GM12878 (cell line): ENCODE data around the gene FAM184B. TPM values are rescaled to one million over a fixed set of nuclear protein-coding genes. Genes with fewer than 3 reads are reported as not detected.

Experiments used
- ATAC-seq: fragments of 200-7000 bp; cut with Tn5 transposase; 3 replicates; pipeline ENCODE4 v1.9.1; 2020; ENCODE audit warnings: mild to moderate bottlenecking, moderate library complexity
- BruUV-seq: library from RNA; stranded (reverse); fragments of 400-500 nt; replicated peaks from 2 replicates; lab custom pipeline; 2021; lab: Mats Ljungman, UMichigan
- CTCF ChIA-PET: fragments of 300-600 bp; sonication (Branson Sonifier 250); formaldehyde crosslinking; extraction: SDS; loops from one replicate; lab custom pipeline; 2021; ENCODE audit warnings: inconsistent platforms; lab: Yijun Ruan, JAX
- POLR2A ChIA-PET: fragments of 350-600 bp; formaldehyde crosslinking; extraction: SDS; loops from one replicate; lab custom pipeline; 2021; ENCODE audit warnings: inconsistent platforms; lab: Charles Lee
- RAD21 ChIA-PET: fragments of 300-600 bp; sonication (Branson Sonifier 250); formaldehyde crosslinking; loops from one replicate; lab custom pipeline; 2023; ENCODE audit warnings: antibody characterized with exemption; ENCODE audit not compliant: unreplicated experiment; lab: Charles Lee
- SMC1A ChIA-PET: fragments of 300-600 bp; sonication (Branson Sonifier 250); formaldehyde crosslinking; loops from one replicate; lab custom pipeline; 2023; ENCODE audit not compliant: unreplicated experiment, uncharacterized antibody; lab: Charles Lee
- DNase-seq: peaks from one replicate; pipeline ENCODE4 v3.0.0-alpha.2; 2011; ENCODE audit warnings: low read depth, low spot score
- FAIRE-seq: peaks from 3 replicates; lab custom pipeline; 2011; peaks lifted over from hg19 to GRCh38; lab: Jason Lieb, UNC
- H2AFZ ChIP-seq: 2 replicates; pipeline ENCODE4 v1.6.0; 2011; ENCODE audit warnings: low read depth, low read length, control low read depth; ENCODE audit not compliant: control insufficient read depth
- H3K27ac ChIP-seq: 2 replicates; pipeline ENCODE4 v1.5.1; 2011; ENCODE audit warnings: control low read depth; ENCODE audit not compliant: control insufficient read depth, insufficient read depth
- H3K27me3 ChIP-seq, 2 experiments: replicated peaks in 1 of 2; 2 replicates each; pipeline versions ENCODE4 v1.6.0 to v1.6.1; 2011; ENCODE audit warnings: low read length in 1 of 2; ENCODE audit not compliant: control insufficient read depth in 2 of 2, insufficient read depth in 2 of 2
- H3K36me3 ChIP-seq, 2 experiments: 2 replicates each; pipeline ENCODE4 v1.5.1; 2011; ENCODE audit warnings: low read length in 1 of 2; ENCODE audit not compliant: control insufficient read depth in 2 of 2, insufficient read depth in 2 of 2
- H3K4me1 ChIP-seq: 2 replicates; pipeline ENCODE4 v1.6.1; 2011; ENCODE audit warnings: mild to moderate bottlenecking, low read length, moderate library complexity, mixed read lengths; ENCODE audit not compliant: control insufficient read depth, insufficient read depth
- H3K4me2 ChIP-seq: 2 replicates; pipeline ENCODE4 v1.6.0; 2011; ENCODE audit warnings: control low read depth; ENCODE audit not compliant: control insufficient read depth, insufficient read depth
- H3K4me3 ChIP-seq: fragments of 200-600 bp; sonication (generic); 2 replicates; pipeline ENCODE4 v1.5.1; 2016
- H3K79me2 ChIP-seq: 2 replicates; pipeline ENCODE4 v1.6.0; 2011; ENCODE audit warnings: low read length; ENCODE audit not compliant: control insufficient read depth, insufficient read depth
- H3K9ac ChIP-seq: 2 replicates; pipeline ENCODE4 v1.8.0; 2011; ENCODE audit warnings: low read length, control low read depth, mixed read lengths; ENCODE audit not compliant: control insufficient read depth, insufficient read depth
- H3K9me3 ChIP-seq: replicated peaks from 3 replicates; pipeline ENCODE4 v1.5.1; 2011; ENCODE audit warnings: mild to moderate bottlenecking, low read length; ENCODE audit not compliant: control insufficient read depth, insufficient read depth
- H4K20me1 ChIP-seq: 2 replicates; pipeline ENCODE4 v1.6.0; 2011; ENCODE audit not compliant: control insufficient read depth, insufficient read depth
- ETV6 ChIP-seq, 2 experiments: fragments of 450-650 bp in 1 of 2; IDR thresholded peaks in 1 of 2; conservative IDR thresholded peaks in 1 of 2; 2 replicates each; pipeline ENCODE4 v1.6.1; 2014; ENCODE audit warnings: antibody characterized with exemption in 1 of 2, borderline replicate concordance in 1 of 2, low read depth in 1 of 2, mild to moderate bottlenecking in 1 of 2, moderate library complexity in 1 of 2
- MYC ChIP-seq: IDR thresholded peaks from 2 replicates; pipeline ENCODE4 v1.6.1; 2011; ENCODE audit warnings: mild to moderate bottlenecking, low read length, moderate library complexity, inconsistent platforms; ENCODE audit not compliant: insufficient read depth, insufficient replicate concordance, insufficient read length, severe bottlenecking
- TCF3 ChIP-seq: IDR thresholded peaks from 2 replicates; pipeline ENCODE4 v1.6.1; 2012; ENCODE audit warnings: low read depth, mild to moderate bottlenecking, low read length, borderline replicate concordance; ENCODE audit not compliant: insufficient read depth
- YY1 ChIP-seq: IDR thresholded peaks from 2 replicates; pipeline ENCODE4 v1.6.1; 2011; ENCODE audit warnings: low read depth, mild to moderate bottlenecking, low read length
- ZNF274 ChIP-seq: IDR thresholded peaks from one replicate; pipeline ENCODE4 v1.8.0; 2011; ENCODE audit not compliant: insufficient read length, insufficient read depth
- WGBS: methylation state at CpG from one replicate; pipeline ENCODE4 v1.1.6; 2016; ENCODE audit warnings: low lambda C conversion rate; ENCODE audit not compliant: insufficient replicate concordance, insufficient coverage; ENCODE audit errors: missing lambda C conversion rate; 5-methylcytosine and 5-hydroxymethylcytosine counted together
- in situ Hi-C: fragments of 300-500 bp; cut with MboI; formaldehyde crosslinking; loops from 9 replicates; pipeline ENCODE4 v1.14.3; 2018; ENCODE audit warnings: mixed read lengths
- intact Hi-C: fragments of 100-400 bp; cut with micrococcal nuclease; formaldehyde crosslinking; loops from one replicate; pipeline ENCODE4 v1.14.2; 2022; ENCODE audit not compliant: unreplicated experiment
- polyA plus RNA-seq, 11 experiments: library from polyadenylated mRNA; depleted of rRNA in 4 of 11; unstranded in 6 of 11; stranded (reverse) in 5 of 11; fragments of >200 nt; fragmentation: Nextera tagmentation in 4 of 11; fragmentation: Illumina TruSeq in 1 of 11; extraction: Ambion mirVana in 4 of 11; extraction: Trizol in 1 of 11; gene quantifications; 1 replicate in 1 of 11; 2 replicates in 10 of 11; pipeline versions ENCODE4 v1.2.1 to v1.2.3, GENCODE V29; 2011 to 2016; ENCODE audit warnings: inconsistent platforms in 2 of 11, missing spikeins in 2 of 11, low read depth in 1 of 11
- total RNA-seq, 4 experiments: library from RNA; depleted of rRNA in 3 of 4; stranded (reverse); fragments of >200 nt in 3 of 4; fragmentation: Illumina TruSeq in 1 of 4; extraction: Trizol in 1 of 4; gene quantifications; 2 replicates each; pipeline versions ENCODE4 v1.2.1 to v1.2.3, GENCODE V29; 2013 to 2021
- TF ChIP-seq, protein P1 (sequence below): fragments of 150-350 bp; IDR thresholded peaks from 2 replicates; pipeline ENCODE4 v1.6.1; 2016; ENCODE audit warnings: low read depth, low read length

Gene FAM184B
- total and polyA plus RNA-seq, 10 of the 15 experiments (the other 5 are each of a cell fraction or from before 2014, with no cell fraction given), result under 0.01 TPM; not detected in 9

DNA sequence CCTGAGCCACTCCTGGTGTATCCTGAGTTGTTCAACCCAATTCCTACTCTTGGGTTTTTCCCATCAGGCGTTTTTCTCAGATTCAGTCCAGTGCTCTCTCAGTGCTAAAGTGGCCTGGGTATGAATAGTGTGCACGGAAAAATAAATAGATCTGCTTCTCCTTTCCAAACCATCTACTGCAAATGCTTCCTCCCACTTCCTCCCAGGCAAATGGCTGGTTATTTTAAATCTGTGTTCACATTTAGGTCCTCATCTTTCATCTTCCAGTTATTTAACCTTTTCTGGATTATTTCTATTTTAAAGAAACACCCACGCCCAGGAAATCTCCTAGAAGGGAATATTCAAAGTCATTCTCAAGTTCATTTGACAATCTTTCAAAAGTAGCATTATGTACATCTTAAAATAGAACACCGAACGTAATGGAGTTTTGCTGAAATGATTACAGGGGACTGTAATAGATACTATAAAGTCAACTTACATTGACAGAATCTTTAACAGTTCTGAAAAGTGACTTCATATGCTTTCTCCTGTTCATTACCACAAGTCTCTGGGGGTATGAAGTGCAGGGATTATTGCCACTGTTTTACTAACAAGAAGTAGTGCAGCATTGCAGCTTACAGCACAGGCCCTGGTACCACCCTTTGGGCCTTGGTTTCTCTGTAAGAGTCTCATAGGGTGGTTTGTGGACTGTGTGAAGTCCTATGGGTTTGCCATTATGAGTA is 100.7 kb downstream of the FAM184B start:
- WGBS, result 15% methylated on average over 5 of the region's 5 CpGs
- no peak for ATAC-seq
- FAIRE-seq, result no peak
- intact Hi-C loops, result no loop called here
- H3K4me2 ChIP-seq, result no peak overlapping the region
- H3K4me3 ChIP-seq, result no peak overlapping the region
- no peaks in the 10 kb centered on the region for H3K9me3 ChIP-seq
- no peaks in the 10 kb centered on the region for H3K4me1 ChIP-seq
- H3K27me3 ChIP-seq, result no peaks in the 10 kb centered on the region
- H4K20me1 ChIP-seq, result no peaks in the 10 kb centered on the region; the same call in 1 of the 2 replicates
- H3K27ac ChIP-seq, result no peak overlapping the region
- TF ChIP-seq MYC (no peak), ZNF274 (no peak), ETV6 (conservative IDR thresholded peaks at IDR 0.05 in 1 of 2, IDR thresholded peaks at IDR 0.05 in 1 of 2; ENCODE audit: borderline replicate concordance in 1 of 2, low read depth in 1 of 2) (no peak), TCF3 (no peak), YY1 (no peak)
- TF ChIP-seq, protein P1, sequence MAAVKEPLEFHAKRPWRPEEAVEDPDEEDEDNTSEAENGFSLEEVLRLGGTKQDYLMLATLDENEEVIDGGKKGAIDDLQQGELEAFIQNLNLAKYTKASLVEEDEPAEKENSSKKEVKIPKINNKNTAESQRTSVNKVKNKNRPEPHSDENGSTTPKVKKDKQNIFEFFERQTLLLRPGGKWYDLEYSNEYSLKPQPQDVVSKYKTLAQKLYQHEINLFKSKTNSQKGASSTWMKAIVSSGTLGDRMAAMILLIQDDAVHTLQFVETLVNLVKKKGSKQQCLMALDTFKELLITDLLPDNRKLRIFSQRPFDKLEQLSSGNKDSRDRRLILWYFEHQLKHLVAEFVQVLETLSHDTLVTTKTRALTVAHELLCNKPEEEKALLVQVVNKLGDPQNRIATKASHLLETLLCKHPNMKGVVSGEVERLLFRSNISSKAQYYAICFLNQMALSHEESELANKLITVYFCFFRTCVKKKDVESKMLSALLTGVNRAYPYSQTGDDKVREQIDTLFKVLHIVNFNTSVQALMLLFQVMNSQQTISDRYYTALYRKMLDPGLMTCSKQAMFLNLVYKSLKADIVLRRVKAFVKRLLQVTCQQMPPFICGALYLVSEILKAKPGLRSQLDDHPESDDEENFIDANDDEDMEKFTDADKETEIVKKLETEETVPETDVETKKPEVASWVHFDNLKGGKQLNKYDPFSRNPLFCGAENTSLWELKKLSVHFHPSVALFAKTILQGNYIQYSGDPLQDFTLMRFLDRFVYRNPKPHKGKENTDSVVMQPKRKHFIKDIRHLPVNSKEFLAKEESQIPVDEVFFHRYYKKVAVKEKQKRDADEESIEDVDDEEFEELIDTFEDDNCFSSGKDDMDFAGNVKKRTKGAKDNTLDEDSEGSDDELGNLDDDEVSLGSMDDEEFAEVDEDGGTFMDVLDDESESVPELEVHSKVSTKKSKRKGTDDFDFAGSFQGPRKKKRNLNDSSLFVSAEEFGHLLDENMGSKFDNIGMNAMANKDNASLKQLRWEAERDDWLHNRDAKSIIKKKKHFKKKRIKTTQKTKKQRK, result no peak
- ChIA-PET SMC1A (no interaction called here), CTCF (no interaction called here), POLR2A (no interaction called here), RAD21 (no interaction called here)
- no peak overlapping the region for H3K9ac ChIP-seq
- no peaks in the 10 kb centered on the region for H3K36me3 ChIP-seq
- BruUV-seq, result no TSS peak
- in situ Hi-C loops, result no loop called here
- no peak for DNase-seq
- no peak overlapping the region for H2AFZ ChIP-seq
- no peaks in the 10 kb centered on the region for H3K79me2 ChIP-seq
